SU-DHL-6 (cell line): ENCODE data around the gene ENO1.

Experiments used
- H2AFZ ChIP-seq: fragments of 200-600 bp; sonication (generic); 2 replicates; pipeline ENCODE4 v1.6.1; 2014; ENCODE audit warnings: low read depth, mild to moderate bottlenecking, moderate library complexity, mixed read lengths, antibody characterized with exemption, low read length; ENCODE audit not compliant: severe bottlenecking
- H3F3A ChIP-seq: fragments of 200-600 bp; shearing (Covaris generic); 2 replicates; pipeline ENCODE4 v1.6.0; 2016; ENCODE audit warnings: antibody characterized with exemption, mild to moderate bottlenecking; ENCODE audit not compliant: insufficient read depth
- H3K27ac ChIP-seq: fragments of 200-600 bp; sonication (generic); 2 replicates; pipeline ENCODE4 v1.5.1; 2016; ENCODE audit warnings: low read depth, mild to moderate bottlenecking, low read length, moderate library complexity, mixed read lengths
- H3K27me3 ChIP-seq: fragments of 200-600 bp; sonication (generic), shearing (Covaris generic); 2 replicates; pipeline ENCODE4 v1.6.0; 2014; ENCODE audit warnings: mild to moderate bottlenecking, low read length
- H3K36me3 ChIP-seq: fragments of 200-600 bp; sonication (generic); 2 replicates; pipeline ENCODE4 v1.6.1; 2014; ENCODE audit warnings: mild to moderate bottlenecking, low read length, mixed read lengths
- H3K4me2 ChIP-seq: fragments of 300-600, 200-600 bp; shearing (Covaris generic), sonication (generic); 2 replicates; pipeline ENCODE4 v1.6.0; 2014; ENCODE audit warnings: low read length, low read depth, mild to moderate bottlenecking; ENCODE audit not compliant: poor library complexity, severe bottlenecking
- H3K4me3 ChIP-seq: fragments of 200-600 bp; sonication (generic); 2 replicates; pipeline ENCODE4 v1.5.1; 2014; ENCODE audit warnings: antibody characterized with exemption, low read length, mild to moderate bottlenecking, mixed read lengths; ENCODE audit not compliant: insufficient read depth, poor library complexity, severe bottlenecking
- H3K79me2 ChIP-seq: fragments of 200-600 bp; sonication (generic); 2 replicates; pipeline ENCODE4 v1.6.1; 2014; ENCODE audit warnings: mild to moderate bottlenecking, low read length, moderate library complexity; ENCODE audit not compliant: insufficient read depth
- H3K9ac ChIP-seq: fragments of 200-600 bp; sonication (generic); 2 replicates; pipeline ENCODE4 v1.7.0; 2014; ENCODE audit warnings: mild to moderate bottlenecking, low read length
- H3K9me2 ChIP-seq: fragments of 200-600 bp; sonication (generic); replicated peaks from 2 replicates; pipeline ENCODE4 v1.6.1; 2014; ENCODE audit warnings: low read length; ENCODE audit not compliant: insufficient read depth
- H3K9me3 ChIP-seq: fragments of 200-600 bp; sonication (generic); 2 replicates; pipeline ENCODE4 v1.6.1; 2014; ENCODE audit warnings: low read length, mixed read lengths; ENCODE audit not compliant: insufficient read depth
- H4K20me1 ChIP-seq: fragments of 200-600 bp; sonication (generic); 2 replicates; pipeline ENCODE4 v1.6.1; 2014; ENCODE audit warnings: low read depth, mild to moderate bottlenecking, antibody characterized with exemption, low read length, moderate library complexity, mixed read lengths
- EZH2phosphoT487 ChIP-seq: fragments of 200-600 bp; sonication (generic), shearing (Covaris generic); conservative IDR thresholded peaks from 2 replicates; pipeline ENCODE4 v1.6.1; 2018; ENCODE audit warnings: mild to moderate bottlenecking, antibody characterized with exemption, low read length, moderate library complexity, mixed read lengths
- TF ChIP-seq, protein P1 (sequence below): fragments of 200-600 bp; sonication (generic); IDR thresholded peaks from one replicate; pipeline ENCODE4 v1.5.1; 2017; ENCODE audit warnings: antibody characterized with exemption, mild to moderate bottlenecking, low read length, moderate library complexity; ENCODE audit not compliant: insufficient read depth, poor library complexity, severe bottlenecking

The ENO1 gene

DNA sequence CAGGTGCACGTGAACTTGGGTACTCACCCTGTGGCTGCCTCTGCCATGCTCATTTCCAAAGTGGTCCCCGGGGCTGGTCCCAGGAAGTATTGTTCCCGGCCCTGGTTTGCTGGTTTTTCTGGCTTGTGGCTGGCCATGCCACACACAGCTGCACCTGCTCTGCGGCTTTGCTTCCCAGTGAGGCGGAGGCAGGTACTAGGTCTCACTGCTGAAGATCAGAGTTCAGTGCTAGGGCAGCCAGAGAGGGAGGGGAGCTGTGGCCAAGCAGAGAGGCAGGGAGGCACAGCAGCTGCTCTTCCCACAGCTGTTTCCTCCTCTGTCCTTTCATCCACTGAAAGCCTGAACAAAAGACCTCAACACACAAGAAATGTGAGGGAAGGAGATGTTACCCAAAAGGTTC is 30.5 kb downstream of the ENO1 start:
- no peak overlapping the region for H3K4me3 ChIP-seq
- no peaks in the 10 kb centered on the region for H3K79me2 ChIP-seq
- no peaks in the 10 kb centered on the region for H3K9me3 ChIP-seq
- H3K27me3 ChIP-seq: no peaks in the 10 kb centered on the region
- no peak overlapping the region for H3K27ac ChIP-seq
- H3K4me2 ChIP-seq: no peak overlapping the region
- H2AFZ ChIP-seq: no peak overlapping the region
- H3F3A ChIP-seq: no peaks in the 10 kb centered on the region
- H3K36me3 ChIP-seq: no peaks in the 10 kb centered on the region
- H4K20me1 ChIP-seq: no peaks in the 10 kb centered on the region
- no peaks in the 10 kb centered on the region for H3K9me2 ChIP-seq
- TF ChIP-seq, protein P1, sequence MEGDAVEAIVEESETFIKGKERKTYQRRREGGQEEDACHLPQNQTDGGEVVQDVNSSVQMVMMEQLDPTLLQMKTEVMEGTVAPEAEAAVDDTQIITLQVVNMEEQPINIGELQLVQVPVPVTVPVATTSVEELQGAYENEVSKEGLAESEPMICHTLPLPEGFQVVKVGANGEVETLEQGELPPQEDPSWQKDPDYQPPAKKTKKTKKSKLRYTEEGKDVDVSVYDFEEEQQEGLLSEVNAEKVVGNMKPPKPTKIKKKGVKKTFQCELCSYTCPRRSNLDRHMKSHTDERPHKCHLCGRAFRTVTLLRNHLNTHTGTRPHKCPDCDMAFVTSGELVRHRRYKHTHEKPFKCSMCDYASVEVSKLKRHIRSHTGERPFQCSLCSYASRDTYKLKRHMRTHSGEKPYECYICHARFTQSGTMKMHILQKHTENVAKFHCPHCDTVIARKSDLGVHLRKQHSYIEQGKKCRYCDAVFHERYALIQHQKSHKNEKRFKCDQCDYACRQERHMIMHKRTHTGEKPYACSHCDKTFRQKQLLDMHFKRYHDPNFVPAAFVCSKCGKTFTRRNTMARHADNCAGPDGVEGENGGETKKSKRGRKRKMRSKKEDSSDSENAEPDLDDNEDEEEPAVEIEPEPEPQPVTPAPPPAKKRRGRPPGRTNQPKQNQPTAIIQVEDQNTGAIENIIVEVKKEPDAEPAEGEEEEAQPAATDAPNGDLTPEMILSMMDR: no peak
- no peak for TF ChIP-seq EZH2phosphoT487
- H3K9ac ChIP-seq: no peak overlapping the region

DNA sequence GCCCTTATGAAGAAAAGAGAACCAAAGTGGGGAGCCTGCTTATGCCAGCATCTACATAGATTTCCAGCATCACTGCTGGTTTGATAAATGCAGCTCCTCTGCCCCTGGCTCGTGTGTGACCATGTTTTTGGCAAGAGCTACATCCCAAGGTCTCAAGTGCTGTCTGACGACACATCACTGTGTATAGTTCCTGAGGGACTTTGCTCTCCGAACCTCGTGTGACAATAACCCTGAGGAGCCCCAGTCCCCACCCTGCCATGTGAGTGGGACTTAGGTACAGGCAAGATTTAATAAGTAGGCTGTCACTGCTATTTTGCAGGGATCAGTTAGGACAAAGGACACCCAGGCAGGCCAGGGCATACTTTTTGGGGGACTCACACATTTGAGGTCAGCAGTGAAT is 32.2 kb downstream of the ENO1 start:
- Histone ChIP-seq H3K27me3 (no peaks in the 10 kb centered on the region), H3K9ac (no peak overlapping the region), H3K4me2 (no peak overlapping the region), H3K36me3 (no peaks in the 10 kb centered on the region), H4K20me1 (no peaks in the 10 kb centered on the region), H3F3A (no peaks in the 10 kb centered on the region), H3K79me2 (no peaks in the 10 kb centered on the region), H3K4me3 (no peak overlapping the region), H2AFZ (no peak overlapping the region), H3K27ac (no peak overlapping the region), H3K9me3 (no peaks in the 10 kb centered on the region), H3K9me2 (no peaks in the 10 kb centered on the region)
- TF ChIP-seq, protein P1: no peak
- TF ChIP-seq EZH2phosphoT487: no peak

DNA sequence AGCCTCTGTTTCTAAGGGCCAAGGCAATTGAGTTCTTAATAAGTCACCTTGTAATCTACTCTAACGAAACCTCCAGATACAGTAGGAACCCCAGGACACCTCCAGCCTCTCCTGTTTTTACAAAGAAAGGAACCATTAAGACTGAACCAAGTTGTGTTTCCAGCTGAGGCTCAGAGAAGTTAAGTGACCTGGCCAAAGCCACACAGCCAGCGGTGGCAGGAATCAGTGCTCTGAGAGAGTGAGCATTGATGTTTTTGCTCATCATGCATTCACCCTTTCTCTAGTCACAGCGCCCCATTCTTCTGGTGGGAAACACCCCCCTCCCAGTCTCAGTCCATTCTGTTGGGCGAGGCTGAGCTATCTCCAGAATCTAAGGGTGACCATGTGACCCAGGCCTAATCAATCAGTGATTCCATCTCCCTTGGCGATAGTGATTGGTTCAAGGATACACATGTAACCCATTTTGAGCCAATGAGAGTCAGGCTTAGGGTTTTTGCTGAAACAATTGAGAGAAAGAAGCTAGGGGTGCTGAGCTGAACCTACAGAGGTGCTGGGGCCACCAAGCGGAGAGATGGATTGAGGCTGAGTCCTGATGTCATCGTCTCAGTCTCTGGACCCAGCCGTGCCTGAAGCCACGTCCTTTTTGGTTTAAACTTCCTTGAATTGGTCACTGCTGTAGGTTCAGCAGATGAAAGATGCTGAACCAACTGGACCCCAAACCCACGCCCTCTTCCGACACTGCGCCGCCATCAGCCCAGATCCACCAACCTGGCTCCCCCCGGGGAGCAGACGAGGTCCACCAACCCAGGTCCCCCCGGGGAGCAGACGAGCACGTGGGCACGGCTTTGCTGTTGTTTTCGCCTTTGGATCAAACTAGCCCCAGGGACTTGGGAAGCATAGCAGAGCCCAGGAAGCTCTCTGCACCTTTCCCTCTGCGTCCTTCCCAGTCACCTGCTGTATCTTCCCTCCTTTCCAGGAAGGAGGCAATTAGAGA is 33.1 kb downstream of the ENO1 start:
- no peaks in the 10 kb centered on the region for H3K9me2 ChIP-seq
- H3K9me3 ChIP-seq: no peaks in the 10 kb centered on the region
- no peaks in the 10 kb centered on the region for H3K27me3 ChIP-seq
- no peaks in the 10 kb centered on the region for H3K36me3 ChIP-seq
- no peak overlapping the region for H3K4me2 ChIP-seq
- no peak overlapping the region for H3K9ac ChIP-seq
- H4K20me1 ChIP-seq: no peaks in the 10 kb centered on the region
- no peak overlapping the region for H2AFZ ChIP-seq
- H3K79me2 ChIP-seq: no peaks in the 10 kb centered on the region
- no peaks in the 10 kb centered on the region for H3F3A ChIP-seq
- H3K4me3 ChIP-seq: no peak overlapping the region
- H3K27ac ChIP-seq: no peak overlapping the region
- no peak for TF ChIP-seq EZH2phosphoT487
- TF ChIP-seq, protein P1: no peak
